SK-N-MC (cell line): ENCODE data around the gene SMG1.

Source experiments
- EZH2 ChIP-seq: fragments of 200-600 bp; sonication (generic); IDR thresholded peaks from one replicate; pipeline ENCODE4 v1.6.1; 2017; ENCODE audit warnings: antibody characterized with exemption
- FOXP2 ChIP-seq: optimal IDR thresholded peaks from 2 replicates; pipeline ENCODE3; 2011; ENCODE audit warnings: mild to moderate bottlenecking, moderate library complexity; ENCODE audit not compliant: insufficient read depth; ENCODE audit errors: extremely low read length, control extremely low read depth
- POLR2AphosphoS5 ChIP-seq: IDR thresholded peaks from 2 replicates; pipeline ENCODE4 v1.6.1; 2012; ENCODE audit warnings: mild to moderate bottlenecking, low read depth, low read length, borderline replicate concordance

GRCh38 chr16:18839555-18839954 lies 86.7 kb downstream of the SMG1 start:
- TF ChIP-seq POLR2AphosphoS5 (no peak), EZH2 (no peak), FOXP2 (no peak)
